ENCODE results near the gene NFKBIE. TPM values are rescaled to one million over a fixed set of nuclear protein-coding genes. Genes with fewer than 3 reads are reported as not detected.
A peak's percentile ranks its signal among the peaks of the same experiment; 100 is the strongest.

NFKBIE gene
- total and polyA plus RNA-seq, 4 experiments from 2014 or later, result 8.0 to 15.0 (median 10.5) TPM

DNA sequence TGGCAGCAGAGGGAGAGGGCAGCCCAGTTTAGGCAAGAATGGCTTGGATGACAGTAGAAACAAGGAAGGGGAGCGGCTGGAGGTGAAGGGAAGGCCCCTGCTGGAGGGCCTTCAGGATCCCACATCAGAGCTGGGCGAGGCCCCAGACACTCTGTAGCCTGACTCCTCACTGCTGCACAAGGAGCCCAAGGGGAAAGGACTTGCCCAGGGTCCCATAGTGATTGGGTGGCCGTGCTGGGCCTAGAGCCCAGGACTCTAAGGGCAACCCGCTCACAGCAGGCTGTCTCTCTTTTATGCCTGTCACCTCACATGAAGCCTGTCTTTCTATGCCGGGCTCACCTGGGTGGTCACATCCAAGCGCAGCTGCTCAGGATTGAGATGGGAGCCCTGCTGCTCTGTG, 38.5 kb upstream of the NFKBIE start:
- peaks cover 29% of the 10 kb centered on the region for H3K36me3 ChIP-seq (ENCODE audit: insufficient read depth, low read length)
- peaks cover 43 to 67% of the 10 kb centered on the region in 2 donors for H3K36me3 Mint-ChIP-seq

GRCh38 chr6:44302856-44303255, 37.5 kb upstream of the NFKBIE start:
- intact Hi-C loops (cut with micrococcal nuclease), result no loop called here
- H3K9me3 ChIP-seq (ENCODE audit: control insufficient read depth in 1 of 2, low read length in 2 of 2), result no peaks in the 10 kb centered on the region
- no peak overlapping the region for H3K4me3 ChIP-seq (ENCODE audit: low read length in 2 of 2)
- peaks cover 4% of the 10 kb centered on the region for H3K27me3 ChIP-seq (ENCODE audit: insufficient read depth, low read length)
- no peak overlapping the region for H3K27ac ChIP-seq (ENCODE audit: low read depth, low read length)
- peaks cover 2 to 4% of the 10 kb centered on the region in 2 donors for H3K27me3 Mint-ChIP-seq
- peaks cover 37 to 60% of the 10 kb centered on the region in 2 donors for H3K36me3 Mint-ChIP-seq
- H3K36me3 ChIP-seq (ENCODE audit: insufficient read depth, low read length), result peaks cover 28% of the 10 kb centered on the region
- peaks cover 3% of the 10 kb centered on the region for H3K4me1 ChIP-seq (ENCODE audit: insufficient read depth, low read length)
- no peak for DNase-seq
- ChIA-PET CTCF (ENCODE audit: partially characterized antibody) (interaction anchor here (1.2 to 6.1 kb wide), 2 partner anchors 11 to 35 kb away, joined by 9 to 63 read pairs; partner anchors contain the start of genes AARS2 and TMEM151B), POLR2A (ENCODE audit: partially characterized antibody) (interaction anchor here (2.2 kb wide), 1 partner anchor 56 kb away, joined by 8 read pairs; the partner anchor contains the start of gene HSP90AB1)
- H3K4me1 Mint-ChIP-seq, result peaks cover 0 to 13% (median 2%) of the 10 kb centered on the region in 4 donors
- no peaks in the 10 kb centered on the region for H3K9me3 Mint-ChIP-seq
- H3K27ac Mint-ChIP-seq, result no peak overlapping the region
- no peak overlapping the region for H3K4me3 Mint-ChIP-seq

More for the DNA sequence above, 38.5 kb upstream of the NFKBIE start:
- ChIA-PET POLR2A (ENCODE audit: partially characterized antibody) (interaction anchor here (2.2 kb wide), 1 partner anchor 57 kb away, joined by 8 read pairs; the partner anchor contains the start of gene HSP90AB1), CTCF (ENCODE audit: partially characterized antibody) (interaction anchor here (1.2 to 6.1 kb wide), 2 partner anchors 10 to 36 kb away, joined by 9 to 63 read pairs; partner anchors contain the start of genes AARS2 and TMEM151B)
- Histone ChIP-seq H3K4me3 (ENCODE audit: low read length in 2 of 2) (no peak overlapping the region), H3K4me1 (ENCODE audit: insufficient read depth, low read length) (no peaks in the 10 kb centered on the region), H3K27me3 (ENCODE audit: insufficient read depth, low read length) (no peaks in the 10 kb centered on the region), H3K9me3 (ENCODE audit: control insufficient read depth in 1 of 2, low read length in 2 of 2) (no peaks in the 10 kb centered on the region), H3K27ac (ENCODE audit: low read depth, low read length) (no peak overlapping the region)
- Mint-ChIP-seq H3K27me3 (peaks cover 2 to 3% of the 10 kb centered on the region in 2 donors), H3K9me3 (no peaks in the 10 kb centered on the region), H3K4me3 (no peak overlapping the region), H3K27ac (no peak overlapping the region), H3K4me1 (peaks cover 0 to 5% (median 0%) of the 10 kb centered on the region in 4 donors)
- intact Hi-C loops (cut with micrococcal nuclease), result loop anchor here (1.0 to 2.0 kb wide), 3 partner anchors 36 to 208 kb away; no protein-coding TSS in a partner anchor
- no peak for DNase-seq

GRCh38 chr6:44301782-44302564, 36.6 kb upstream of the NFKBIE start:
- Mint-ChIP-seq H3K9me3 (no peaks in the 10 kb centered on the region), H3K27ac (no peak overlapping the region), H3K36me3 (peaks cover 36 to 54% of the 10 kb centered on the region in 2 donors), H3K27me3 (peaks cover 4 to 5% of the 10 kb centered on the region in 2 donors), H3K4me3 (no peak overlapping the region), H3K4me1 (peaks cover 0 to 16% (median 3%) of the 10 kb centered on the region in 4 donors)
- peaks cover 11% of the 10 kb centered on the region for H3K4me1 ChIP-seq (ENCODE audit: insufficient read depth, low read length)
- no peak overlapping the region for H3K27ac ChIP-seq (ENCODE audit: low read depth, low read length)
- H3K36me3 ChIP-seq (ENCODE audit: insufficient read depth, low read length), result peaks cover 28% of the 10 kb centered on the region
- CTCF ChIA-PET (ENCODE audit: partially characterized antibody), result interaction anchor here (2.2 kb wide), 1 partner anchor 11 kb away, joined by 8 read pairs; the partner anchor contains the start of gene AARS2
- H3K4me3 ChIP-seq (ENCODE audit: low read length in 2 of 2), result no peak overlapping the region
- H3K27me3 ChIP-seq (ENCODE audit: insufficient read depth, low read length), result peaks cover 7% of the 10 kb centered on the region
- no peaks in the 10 kb centered on the region for H3K9me3 ChIP-seq (ENCODE audit: control insufficient read depth in 1 of 2, low read length in 2 of 2)
- DNase-seq, result no peak
- POLR2A ChIA-PET (ENCODE audit: partially characterized antibody), result interaction anchor here (2.2 kb wide), 1 partner anchor 55 kb away, joined by 8 read pairs; the partner anchor contains the start of gene HSP90AB1
- intact Hi-C loops (cut with micrococcal nuclease), result no loop called here

- no peak for DNase-seq
- H3K4me1 ChIP-seq (ENCODE audit: insufficient read depth, low read length), result peaks cover 18% of the 10 kb centered on the region
- peaks cover 28% of the 10 kb centered on the region for H3K36me3 ChIP-seq (ENCODE audit: insufficient read depth, low read length)
- no peak overlapping the region for H3K27ac Mint-ChIP-seq
- POLR2A ChIA-PET (ENCODE audit: partially characterized antibody), result interaction anchor here (1.4 kb wide), 1 partner anchor 12 kb away, joined by 3 read pairs; the partner anchor contains the start of gene AARS2
- peaks cover 36 to 49% of the 10 kb centered on the region in 2 donors for H3K36me3 Mint-ChIP-seq
- H3K4me3 Mint-ChIP-seq, result no peak overlapping the region
- H3K4me1 Mint-ChIP-seq, result peaks cover 0 to 23% (median 5%) of the 10 kb centered on the region in 4 donors
- no peak overlapping the region for H3K27ac ChIP-seq (ENCODE audit: low read depth, low read length)
- H3K4me3 ChIP-seq (ENCODE audit: low read length in 2 of 2), result no peak overlapping the region
- peaks cover 12 to 14% of the 10 kb centered on the region in 2 donors for H3K27me3 Mint-ChIP-seq
- peaks cover 0 to 2% (median 0%) of the 10 kb centered on the region in 8 donors for H3K9me3 Mint-ChIP-seq
- no peaks in the 10 kb centered on the region for H3K9me3 ChIP-seq (ENCODE audit: control insufficient read depth in 1 of 2, low read length in 2 of 2)
- H3K27me3 ChIP-seq (ENCODE audit: insufficient read depth, low read length), result peaks cover 16% of the 10 kb centered on the region
- CTCF ChIA-PET (ENCODE audit: partially characterized antibody), result interaction anchor here (2.2 kb wide), 1 partner anchor 11 kb away, joined by 8 read pairs; the partner anchor contains the start of gene AARS2
- intact Hi-C loops (cut with micrococcal nuclease), result no loop called here
Measured at GRCh38 chr6:44301106-44301505, 35.8 kb upstream of the NFKBIE start.

DNA sequence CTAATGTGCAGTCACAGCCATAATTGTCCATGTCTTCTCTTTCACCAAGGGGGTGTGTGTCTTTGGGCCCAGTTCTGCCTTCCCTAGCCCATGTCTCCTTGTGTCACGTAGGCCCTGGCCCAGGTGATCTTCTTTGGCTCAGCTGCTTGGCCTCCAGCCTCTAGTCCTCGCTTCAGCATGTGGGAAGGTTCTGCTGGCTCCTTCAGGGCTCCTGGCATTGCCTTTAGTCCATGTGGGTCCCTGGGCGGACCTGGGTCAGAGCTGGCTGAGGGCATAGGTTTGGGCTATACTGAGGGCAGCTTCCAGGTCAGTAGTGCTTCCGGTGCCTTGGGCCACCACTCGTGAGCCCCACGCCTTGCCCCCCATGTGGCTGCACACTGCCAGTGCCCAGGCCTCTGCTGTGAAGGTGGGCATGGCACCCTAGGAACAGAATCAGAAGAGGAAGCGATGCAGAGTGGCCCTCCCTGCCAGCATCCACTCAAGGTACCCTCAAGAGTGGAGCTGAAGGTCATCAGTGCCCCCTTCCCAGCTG, 35.0 kb upstream of the NFKBIE start:
- H3K27me3 Mint-ChIP-seq, result peaks cover 17 to 19% of the 10 kb centered on the region in 2 donors
- peaks cover 0 to 2% (median 0%) of the 10 kb centered on the region in 8 donors for H3K9me3 Mint-ChIP-seq
- peaks cover 0 to 23% (median 5%) of the 10 kb centered on the region in 4 donors for H3K4me1 Mint-ChIP-seq
- ChIA-PET CTCF (ENCODE audit: partially characterized antibody) (interaction anchor here (2.2 kb wide), 1 partner anchor 12 kb away, joined by 8 read pairs; the partner anchor contains the start of gene AARS2), POLR2A (ENCODE audit: partially characterized antibody) (interaction anchor here (1.4 kb wide), 1 partner anchor 13 kb away, joined by 3 read pairs; the partner anchor contains the start of gene AARS2)
- peak overlapping the region in 1 of 7 donors; percentile 43 for H3K27ac Mint-ChIP-seq
- H3K4me1 ChIP-seq (ENCODE audit: insufficient read depth, low read length), result peaks cover 18% of the 10 kb centered on the region
- no peak overlapping the region for H3K4me3 Mint-ChIP-seq
- no peaks in the 10 kb centered on the region for H3K9me3 ChIP-seq (ENCODE audit: control insufficient read depth in 1 of 2, low read length in 2 of 2)
- H3K4me3 ChIP-seq (ENCODE audit: low read length in 2 of 2), result no peak overlapping the region
- H3K36me3 ChIP-seq (ENCODE audit: insufficient read depth, low read length), result peaks cover 21% of the 10 kb centered on the region
- peaks cover 31 to 42% of the 10 kb centered on the region in 2 donors for H3K36me3 Mint-ChIP-seq
- no peak overlapping the region for H3K27ac ChIP-seq (ENCODE audit: low read depth, low read length)
- intact Hi-C loops (cut with micrococcal nuclease), result no loop called here
- DNase-seq, result no peak
- H3K27me3 ChIP-seq (ENCODE audit: insufficient read depth, low read length), result peaks cover 20% of the 10 kb centered on the region

DNA sequence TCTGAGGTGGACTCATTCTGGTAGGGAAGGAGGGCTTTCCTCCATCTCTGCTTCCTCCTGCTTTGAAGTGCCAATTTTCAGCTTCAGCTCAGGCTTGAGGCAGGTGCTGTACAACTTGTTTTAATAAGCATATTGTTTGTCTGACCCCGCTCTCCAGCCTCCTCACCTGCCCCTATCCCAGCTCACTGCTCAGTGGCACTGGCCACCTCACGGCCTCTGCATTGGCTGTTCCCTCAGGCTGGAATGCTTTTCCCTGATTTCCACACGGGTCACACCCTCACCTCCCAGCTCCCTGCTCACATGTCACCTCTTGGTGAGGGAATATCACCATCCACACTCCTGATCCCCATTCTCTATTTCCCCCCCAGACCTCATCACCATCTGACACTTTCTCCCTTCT, 33.5 kb upstream of the NFKBIE start:
- ChIA-PET POLR2A (ENCODE audit: partially characterized antibody) (interaction anchor here (0.6 to 1.4 kb wide), 2 partner anchors 52 to 72 kb away, joined by 3 read pairs; partner anchors contain the start of gene HSP90AB1), CTCF (ENCODE audit: partially characterized antibody) (interaction anchor here (1.4 to 1.8 kb wide), 3 partner anchors 8 to 31 kb away, joined by 4 to 5 read pairs (median 4); partner anchors contain the start of gene AARS2)
- no peak overlapping the region for H3K27ac Mint-ChIP-seq
- peaks cover 11% of the 10 kb centered on the region for H3K36me3 ChIP-seq (ENCODE audit: insufficient read depth, low read length)
- H3K4me3 Mint-ChIP-seq, result peak overlapping the region in 4 of 8 donors; percentile 9 to 36 (median 23)
- H3K27ac ChIP-seq (ENCODE audit: low read depth, low read length), result no peak overlapping the region
- H3K4me1 ChIP-seq (ENCODE audit: insufficient read depth, low read length), result peaks cover 18% of the 10 kb centered on the region
- peaks cover 26% of the 10 kb centered on the region for H3K27me3 ChIP-seq (ENCODE audit: insufficient read depth, low read length)
- H3K9me3 ChIP-seq (ENCODE audit: control insufficient read depth in 1 of 2, low read length in 2 of 2), result no peaks in the 10 kb centered on the region
- intact Hi-C loops (cut with micrococcal nuclease), result no loop called here
- H3K9me3 Mint-ChIP-seq, result peaks cover 0 to 5% (median 0%) of the 10 kb centered on the region in 8 donors
- peaks cover 0 to 23% (median 5%) of the 10 kb centered on the region in 4 donors for H3K4me1 Mint-ChIP-seq
- H3K27me3 Mint-ChIP-seq, result peaks cover 26 to 27% of the 10 kb centered on the region in 2 donors
- H3K4me3 ChIP-seq (ENCODE audit: low read length in 2 of 2), result no peak overlapping the region
- H3K36me3 Mint-ChIP-seq, result peaks cover 30 to 34% of the 10 kb centered on the region in 2 donors
- no peak for DNase-seq

Measured in CD4-positive, alpha-beta memory T cell (primary cell).